ENCODE measurements around the gene SLC39A10.
"Not testable (repeated sequence)": the region's sequence is repeated elsewhere in the genome, so short reads cannot be mapped to it uniquely, and the experiment has no call there.

Gene SLC39A10

GRCh38 chr2:195656859-195657633 is at the start of gene SLC39A10:
SLC39A10 (plus strand) TSS chr2:195657226; CDS start chr2:195680043, 22,817 bp downstream.
- DNase-seq (ENCODE audit: low read depth in 2 of 2) = peak; percentile 93 to 94

GRCh38 chr2:195608768-195609454 is 48.1 kb upstream of the SLC39A10 start:
- DNase-seq (ENCODE audit: low read depth in 2 of 2) = no peak

- no peak for DNase-seq (ENCODE audit: low read depth in 2 of 2)
Observed at GRCh38 chr2:195610717-195611116, 46.3 kb upstream of the SLC39A10 start.

GRCh38 chr2:195612611-195613495 is 44.2 kb upstream of the SLC39A10 start:
- no peak for DNase-seq (ENCODE audit: low read depth in 2 of 2)

GRCh38 chr2:195613922-195614321 is 43.1 kb upstream of the SLC39A10 start:
- no peak for DNase-seq (ENCODE audit: low read depth in 2 of 2)

GRCh38 chr2:195619590-195619989 is 37.4 kb upstream of the SLC39A10 start:
- DNase-seq (ENCODE audit: low read depth in 2 of 2) = no peak

GRCh38 chr2:195620501-195620900 is 36.5 kb upstream of the SLC39A10 start:
- no peak for DNase-seq (ENCODE audit: low read depth in 2 of 2)

- no peak for DNase-seq (ENCODE audit: low read depth in 2 of 2)
Observed at GRCh38 chr2:195622966-195623365, 34.1 kb upstream of the SLC39A10 start.

- DNase-seq (ENCODE audit: low read depth in 2 of 2) = no peak
Observed at GRCh38 chr2:195626507-195626906, 30.5 kb upstream of the SLC39A10 start.

GRCh38 chr2:195628666-195629065 is 28.4 kb upstream of the SLC39A10 start:
- DNase-seq (ENCODE audit: low read depth in 2 of 2) = no peak

- no peak for DNase-seq (ENCODE audit: low read depth in 2 of 2)
Observed at GRCh38 chr2:195632856-195633572, 24.0 kb upstream of the SLC39A10 start.

GRCh38 chr2:195633573-195633870 is 23.5 kb upstream of the SLC39A10 start:
- no peak for DNase-seq (ENCODE audit: low read depth in 2 of 2)

- DNase-seq (ENCODE audit: low read depth in 2 of 2) = no peak
Observed at GRCh38 chr2:195633974-195634373, 23.1 kb upstream of the SLC39A10 start.

- DNase-seq (ENCODE audit: low read depth in 2 of 2) = no peak
Observed at GRCh38 chr2:195636890-195637289, 20.1 kb upstream of the SLC39A10 start.

- DNase-seq (ENCODE audit: low read depth in 2 of 2) = no peak
Observed at GRCh38 chr2:195638750-195639149, 18.3 kb upstream of the SLC39A10 start.

GRCh38 chr2:195639238-195639858 is 17.7 kb upstream of the SLC39A10 start:
- DNase-seq (ENCODE audit: low read depth in 2 of 2) = no peak

- no peak for DNase-seq (ENCODE audit: low read depth in 2 of 2)
Observed at GRCh38 chr2:195639959-195640358, 17.1 kb upstream of the SLC39A10 start.

GRCh38 chr2:195642027-195642678 is 14.9 kb upstream of the SLC39A10 start:
- no peak for DNase-seq (ENCODE audit: low read depth in 2 of 2)

GRCh38 chr2:195642679-195643068 is 14.4 kb upstream of the SLC39A10 start:
- DNase-seq (ENCODE audit: low read depth in 2 of 2) = no peak

- DNase-seq (ENCODE audit: low read depth in 2 of 2) = not testable (repeated sequence)
Observed at GRCh38 chr2:195644708-195645107, 12.3 kb upstream of the SLC39A10 start.

GRCh38 chr2:195645413-195645812 is 11.6 kb upstream of the SLC39A10 start:
- DNase-seq (ENCODE audit: low read depth in 2 of 2) = no peak

Measured in stimulated activated CD8-positive, alpha-beta memory T cell treated with anti-CD3 and anti-CD28 coated beads, Interleukin-15, amount 100 ng/mL, for 48 hours (primary cell).